ENCODE results near the gene MPZL1. TPM values are rescaled to one million over a fixed set of nuclear protein-coding genes. Genes with fewer than 3 reads are reported as not detected.

The MPZL1 gene
- total RNA-seq, 2 experiments from 2014 or later, result 14.8 to 15.4 TPM

DNA sequence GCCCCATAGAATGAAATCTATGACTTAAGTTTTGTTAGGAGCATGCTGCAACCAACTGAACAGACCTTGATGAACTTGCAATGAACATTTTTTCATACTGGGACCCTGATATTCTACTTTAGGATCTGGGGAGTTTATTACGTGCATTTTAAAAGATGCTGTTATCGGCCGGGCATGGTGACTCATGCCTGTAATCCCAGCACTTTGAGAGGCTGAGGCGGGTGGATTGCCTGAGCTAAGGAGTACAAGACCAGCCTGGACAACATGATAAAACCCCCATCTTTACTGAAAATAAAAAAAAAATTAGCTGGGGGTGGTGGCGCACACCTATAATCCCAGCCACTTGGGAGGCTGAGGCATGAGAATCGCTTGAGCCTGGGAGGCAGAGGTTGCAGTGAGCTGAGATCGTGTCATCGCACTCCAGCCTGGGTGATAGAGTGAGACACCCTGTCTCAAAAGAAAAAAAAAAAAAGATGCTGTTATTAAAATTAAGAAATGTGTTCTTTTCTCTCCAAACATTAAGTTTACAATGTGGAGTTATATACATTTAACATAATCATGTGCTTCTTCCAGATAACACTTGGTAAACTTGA, 7.1 kb downstream of the MPZL1 start:
- H3K36me3 Mint-ChIP-seq (ENCODE audit: low read depth), result peaks cover 12% of the 10 kb centered on the region

DNA sequence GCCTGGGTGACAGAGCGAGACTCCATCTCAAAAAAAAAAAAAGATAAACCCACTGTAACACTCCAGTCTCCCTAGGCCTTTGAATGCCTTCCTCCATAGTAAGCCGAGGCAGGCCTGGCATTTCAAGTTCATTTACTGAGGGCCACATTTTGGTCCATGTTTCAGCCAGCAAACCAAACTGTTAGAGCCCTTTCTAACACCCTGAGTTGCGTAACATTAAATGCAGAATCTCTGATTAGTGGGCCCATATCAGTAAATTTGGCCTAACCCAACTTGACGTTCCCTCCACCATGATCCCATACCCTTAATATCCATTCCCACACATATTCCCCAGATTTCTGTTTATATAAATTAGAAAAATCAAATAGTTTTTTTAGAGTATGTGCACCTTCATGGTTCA, 12.4 kb downstream of the MPZL1 start:
- no peaks in the 10 kb centered on the region for H3K27me3 Mint-ChIP-seq
- CTCF ChIA-PET, result no interaction called here
- H3K9me3 Mint-ChIP-seq, result peaks cover 3% of the 10 kb centered on the region
- DNase-seq, result no peak
- no peak overlapping the region for H3K4me3 Mint-ChIP-seq
- peaks cover 10% of the 10 kb centered on the region for H3K36me3 Mint-ChIP-seq (ENCODE audit: low read depth)
- intact Hi-C loops (cut with micrococcal nuclease), result no loop called here
- H3K4me1 Mint-ChIP-seq (ENCODE audit: low read depth), result no peaks in the 10 kb centered on the region
- POLR2A ChIA-PET, result no interaction called here
- TF ChIP-seq, protein P1, sequence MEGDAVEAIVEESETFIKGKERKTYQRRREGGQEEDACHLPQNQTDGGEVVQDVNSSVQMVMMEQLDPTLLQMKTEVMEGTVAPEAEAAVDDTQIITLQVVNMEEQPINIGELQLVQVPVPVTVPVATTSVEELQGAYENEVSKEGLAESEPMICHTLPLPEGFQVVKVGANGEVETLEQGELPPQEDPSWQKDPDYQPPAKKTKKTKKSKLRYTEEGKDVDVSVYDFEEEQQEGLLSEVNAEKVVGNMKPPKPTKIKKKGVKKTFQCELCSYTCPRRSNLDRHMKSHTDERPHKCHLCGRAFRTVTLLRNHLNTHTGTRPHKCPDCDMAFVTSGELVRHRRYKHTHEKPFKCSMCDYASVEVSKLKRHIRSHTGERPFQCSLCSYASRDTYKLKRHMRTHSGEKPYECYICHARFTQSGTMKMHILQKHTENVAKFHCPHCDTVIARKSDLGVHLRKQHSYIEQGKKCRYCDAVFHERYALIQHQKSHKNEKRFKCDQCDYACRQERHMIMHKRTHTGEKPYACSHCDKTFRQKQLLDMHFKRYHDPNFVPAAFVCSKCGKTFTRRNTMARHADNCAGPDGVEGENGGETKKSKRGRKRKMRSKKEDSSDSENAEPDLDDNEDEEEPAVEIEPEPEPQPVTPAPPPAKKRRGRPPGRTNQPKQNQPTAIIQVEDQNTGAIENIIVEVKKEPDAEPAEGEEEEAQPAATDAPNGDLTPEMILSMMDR (IDR thresholded peaks at IDR 0.05), result no peak
- no peak overlapping the region for H3K27ac Mint-ChIP-seq
- ATAC-seq, result no peak

More for the DNA sequence above, 7.1 kb downstream of the MPZL1 start:
- peaks cover 12% of the 10 kb centered on the region for H3K4me1 Mint-ChIP-seq (ENCODE audit: low read depth)
- no peak overlapping the region for H3K4me3 Mint-ChIP-seq
- H3K27ac Mint-ChIP-seq, result no peak overlapping the region
- no peak for ATAC-seq
- intact Hi-C loops (cut with micrococcal nuclease), result no loop called here
- H3K9me3 Mint-ChIP-seq, result no peaks in the 10 kb centered on the region
- CTCF ChIA-PET, result interaction anchor here (0.9 kb wide), 1 partner anchor 68 kb away, joined by 3 read pairs; no protein-coding TSS in a partner anchor
- TF ChIP-seq, protein P1 (IDR thresholded peaks at IDR 0.05), result no peak
- POLR2A ChIA-PET, result no interaction called here
- H3K27me3 Mint-ChIP-seq, result no peaks in the 10 kb centered on the region
- no peak for DNase-seq

DNA sequence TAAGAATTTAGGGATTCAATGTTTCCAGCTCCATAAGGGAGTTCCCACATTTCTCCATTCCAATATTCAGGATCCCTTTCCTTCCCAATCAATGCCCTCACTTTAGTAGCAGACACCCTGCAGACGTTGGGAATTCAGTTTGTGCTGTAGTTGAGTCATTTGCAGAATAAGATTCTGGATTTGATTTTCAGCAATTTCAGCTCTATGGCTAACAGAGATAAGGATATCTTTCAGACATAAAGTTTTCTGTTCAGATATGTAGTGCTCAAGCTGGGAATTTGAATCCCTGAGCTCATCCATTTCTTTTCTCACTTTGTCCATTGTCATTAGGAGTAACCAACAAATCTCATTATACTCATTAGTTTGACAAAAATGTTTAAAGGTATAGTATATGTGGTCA, 13.1 kb downstream of the MPZL1 start:
- ATAC-seq, result no peak
- TF ChIP-seq, protein P1 (IDR thresholded peaks at IDR 0.05), result no peak

DNA sequence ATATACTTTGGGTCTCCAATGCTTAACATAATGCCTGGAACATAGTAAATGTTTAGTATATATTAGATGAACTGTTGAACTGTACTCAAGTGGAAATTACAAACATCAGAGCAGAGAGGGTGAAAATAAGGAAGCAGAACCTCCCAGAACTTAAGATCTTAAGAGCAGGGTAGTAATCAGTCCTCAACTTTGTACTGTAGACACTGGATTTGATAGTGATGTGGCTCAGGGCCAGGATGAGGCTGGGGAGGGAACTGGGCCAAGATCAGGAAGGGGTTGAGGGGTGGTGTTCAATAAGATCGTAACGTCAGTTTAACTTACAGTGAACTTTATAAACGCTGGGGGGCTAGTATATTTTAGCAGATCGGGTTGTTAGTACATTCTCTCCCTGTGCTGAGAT, 15.4 kb downstream of the MPZL1 start:
- Mint-ChIP-seq H3K36me3 (ENCODE audit: low read depth) (peaks cover 7% of the 10 kb centered on the region), H3K27ac (no peak overlapping the region), H3K4me3 (no peak overlapping the region), H3K9me3 (peaks cover 3% of the 10 kb centered on the region), H3K27me3 (no peaks in the 10 kb centered on the region), H3K4me1 (ENCODE audit: low read depth) (no peaks in the 10 kb centered on the region)
- TF ChIP-seq, protein P1 (IDR thresholded peaks at IDR 0.05), result no peak
- intact Hi-C loops (cut with micrococcal nuclease), result no loop called here
- DNase-seq (no peak), ATAC-seq (no peak)
- ChIA-PET POLR2A (no interaction called here), CTCF (no interaction called here)

More for the DNA sequence above, 13.1 kb downstream of the MPZL1 start:
- Mint-ChIP-seq H3K36me3 (ENCODE audit: low read depth) (peaks cover 10% of the 10 kb centered on the region), H3K27ac (no peak overlapping the region), H3K4me1 (ENCODE audit: low read depth) (no peaks in the 10 kb centered on the region), H3K4me3 (no peak overlapping the region), H3K27me3 (no peaks in the 10 kb centered on the region), H3K9me3 (peaks cover 3% of the 10 kb centered on the region)
- intact Hi-C loops (cut with micrococcal nuclease), result no loop called here
- ChIA-PET POLR2A (no interaction called here), CTCF (no interaction called here)
- no peak for DNase-seq

DNA sequence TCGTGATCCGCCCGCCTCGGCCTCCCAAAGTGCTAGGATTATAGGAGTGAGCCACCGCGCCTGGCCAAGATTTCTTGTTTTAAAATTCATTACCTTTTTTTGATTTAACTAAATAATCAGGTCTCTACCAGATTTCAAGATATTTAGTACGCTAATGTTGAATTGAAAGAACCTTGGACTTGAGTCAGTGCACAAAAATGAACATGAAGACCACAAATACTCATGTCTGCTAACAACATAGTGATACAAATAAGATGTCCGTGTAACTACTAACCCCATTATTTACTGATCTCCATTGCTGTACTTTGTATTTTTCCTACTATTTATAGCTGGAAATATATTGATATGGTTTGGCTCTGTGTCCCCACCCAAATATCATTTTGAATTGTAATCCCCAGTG, 16.4 kb downstream of the MPZL1 start:
- no peak overlapping the region for H3K27ac Mint-ChIP-seq
- intact Hi-C loops (cut with micrococcal nuclease), result no loop called here
- ChIA-PET CTCF (no interaction called here), POLR2A (no interaction called here)
- no peaks in the 10 kb centered on the region for H3K27me3 Mint-ChIP-seq
- no peak overlapping the region for H3K4me3 Mint-ChIP-seq
- no peak for ATAC-seq
- TF ChIP-seq, protein P1 (IDR thresholded peaks at IDR 0.05), result no peak
- peaks cover 7% of the 10 kb centered on the region for H3K36me3 Mint-ChIP-seq (ENCODE audit: low read depth)
- peaks cover 3% of the 10 kb centered on the region for H3K9me3 Mint-ChIP-seq
- peaks cover 2% of the 10 kb centered on the region for H3K4me1 Mint-ChIP-seq (ENCODE audit: low read depth)
- DNase-seq, result no peak
